Measurements from ENCODE around the gene IL17RA.

DNA sequence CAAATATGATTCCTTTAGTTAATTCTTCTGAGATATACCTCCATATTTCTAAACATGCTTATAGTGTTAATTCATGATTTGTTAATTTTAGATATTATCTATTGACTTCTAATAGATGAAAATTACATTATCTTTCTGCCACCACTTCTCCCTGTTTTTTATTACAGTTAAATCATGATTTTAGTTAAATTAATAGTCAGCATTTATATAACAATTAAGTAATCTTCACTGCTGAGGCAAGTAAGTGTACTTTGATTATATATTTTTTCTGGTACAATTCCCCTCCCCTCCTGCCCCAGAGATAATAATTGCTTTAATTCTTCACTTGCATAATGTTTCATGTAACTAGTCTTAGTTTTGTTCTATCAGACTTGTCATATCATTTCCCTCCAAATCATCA is 5.8 kb downstream of the IL17RA start:
- TF ChIP-seq, protein P1, sequence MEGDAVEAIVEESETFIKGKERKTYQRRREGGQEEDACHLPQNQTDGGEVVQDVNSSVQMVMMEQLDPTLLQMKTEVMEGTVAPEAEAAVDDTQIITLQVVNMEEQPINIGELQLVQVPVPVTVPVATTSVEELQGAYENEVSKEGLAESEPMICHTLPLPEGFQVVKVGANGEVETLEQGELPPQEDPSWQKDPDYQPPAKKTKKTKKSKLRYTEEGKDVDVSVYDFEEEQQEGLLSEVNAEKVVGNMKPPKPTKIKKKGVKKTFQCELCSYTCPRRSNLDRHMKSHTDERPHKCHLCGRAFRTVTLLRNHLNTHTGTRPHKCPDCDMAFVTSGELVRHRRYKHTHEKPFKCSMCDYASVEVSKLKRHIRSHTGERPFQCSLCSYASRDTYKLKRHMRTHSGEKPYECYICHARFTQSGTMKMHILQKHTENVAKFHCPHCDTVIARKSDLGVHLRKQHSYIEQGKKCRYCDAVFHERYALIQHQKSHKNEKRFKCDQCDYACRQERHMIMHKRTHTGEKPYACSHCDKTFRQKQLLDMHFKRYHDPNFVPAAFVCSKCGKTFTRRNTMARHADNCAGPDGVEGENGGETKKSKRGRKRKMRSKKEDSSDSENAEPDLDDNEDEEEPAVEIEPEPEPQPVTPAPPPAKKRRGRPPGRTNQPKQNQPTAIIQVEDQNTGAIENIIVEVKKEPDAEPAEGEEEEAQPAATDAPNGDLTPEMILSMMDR (IDR thresholded peaks at IDR 0.05; ENCODE audit: poor library complexity) = no peak
- TF ChIP-seq EZH2phosphoT487 (IDR thresholded peaks at IDR 0.05; ENCODE audit: low read depth, severe bottlenecking, unreplicated experiment) = no peak

Data from hepatocyte (in vitro differentiated cells).